Thoracic aorta (tissue), 2 donors: ENCODE measurements around the gene SLC22A2. TPM values are rescaled to one million over a fixed set of nuclear protein-coding genes. Genes with fewer than 3 reads are reported as not detected.

Experiments used
- ATAC-seq: fragments of 150-250 bp; one replicate; pipeline ENCODE4 v1.8.0; 2017; ENCODE audit warnings: low read depth; ENCODE audit not compliant: insufficient number of reproducible peaks, low FRiP score
- DNase-seq: peaks from one replicate; pipeline ENCODE4 v3.0.0-alpha.2; 2020; ENCODE audit warnings: low spot score
- H3K27ac ChIP-seq, 2 donors: fragments of 200-600 bp; sonication (generic); 1 replicate in 1 of 2; 2 replicates in 1 of 2; pipeline ENCODE4 v1.5.1; 2016; ENCODE audit warnings: mild to moderate bottlenecking in 2 of 2, moderate library complexity in 2 of 2
- H3K27me3 ChIP-seq: fragments of 200-600 bp; sonication (generic); replicated peaks from 2 replicates; pipeline ENCODE4 v1.6.0; 2016; ENCODE audit warnings: mild to moderate bottlenecking; ENCODE audit not compliant: insufficient read depth
- H3K36me3 ChIP-seq: fragments of 200-600 bp; sonication (generic); one replicate; pipeline ENCODE4 v1.5.1; 2016
- H3K4me1 ChIP-seq, 2 donors: fragments of 200-600 bp; sonication (generic); 1 replicate in 1 of 2; 2 replicates in 1 of 2; pipeline versions ENCODE4 v1.5.1 to v1.6.0; 2016; ENCODE audit warnings: low read depth in 2 of 2, mild to moderate bottlenecking in 1 of 2; ENCODE audit not compliant: control insufficient read depth in 1 of 2
- H3K4me3 ChIP-seq: fragments of 200-600 bp; sonication (generic); 2 replicates; pipeline ENCODE4 v1.5.1; 2016; ENCODE audit warnings: mild to moderate bottlenecking
- H3K9me3 ChIP-seq: fragments of 200-600 bp; sonication (generic); 2 replicates; pipeline ENCODE4 v1.5.1; 2016
- CTCF ChIP-seq: fragments of 200-600 bp; sonication (generic); IDR thresholded peaks from one replicate; pipeline ENCODE4 v1.5.1; 2019; ENCODE audit warnings: antibody characterized with exemption
- total RNA-seq, 2 donors: library from RNA; depleted of rRNA; stranded (reverse); fragments of >200 nt; gene quantifications; one replicate each; pipeline versions ENCODE4 v1.1.0 to v1.2.3, GENCODE V29; 2016

SLC22A2 gene
- total RNA-seq, 2 donors from 2014 or later, result not detected

GRCh38 chr6:160180706-160181105, 77.9 kb downstream of the SLC22A2 start:
- DNase-seq (no peak), ATAC-seq (no peak)
- no peaks in the 10 kb centered on the region for H3K4me1 ChIP-seq
- no peak overlapping the region for H3K27ac ChIP-seq
- no peaks in the 10 kb centered on the region for H3K36me3 ChIP-seq
- H3K27me3 ChIP-seq, result no peaks in the 10 kb centered on the region
- no peaks in the 10 kb centered on the region for H3K9me3 ChIP-seq
- no peak overlapping the region for H3K4me3 ChIP-seq
- no peak for TF ChIP-seq CTCF

- no peaks in the 10 kb centered on the region for H3K27me3 ChIP-seq
- no peak for TF ChIP-seq CTCF
- no peak overlapping the region for H3K4me3 ChIP-seq
- H3K4me1 ChIP-seq, result no peaks in the 10 kb centered on the region
- DNase-seq (no peak), ATAC-seq (no peak)
- H3K36me3 ChIP-seq, result no peaks in the 10 kb centered on the region
- no peak overlapping the region for H3K27ac ChIP-seq
- H3K9me3 ChIP-seq, result no peaks in the 10 kb centered on the region
Measured at GRCh38 chr6:160178271-160178670, 80.3 kb downstream of the SLC22A2 start.

- H3K36me3 ChIP-seq, result no peaks in the 10 kb centered on the region
- H3K27ac ChIP-seq, result no peak overlapping the region
- H3K27me3 ChIP-seq, result no peaks in the 10 kb centered on the region
- no peak for ATAC-seq
- no peak for DNase-seq
- no peak overlapping the region for H3K4me3 ChIP-seq
- no peak for TF ChIP-seq CTCF
- no peaks in the 10 kb centered on the region for H3K4me1 ChIP-seq
- no peaks in the 10 kb centered on the region for H3K9me3 ChIP-seq
Measured at GRCh38 chr6:160177220-160177619, 81.4 kb downstream of the SLC22A2 start.

- Histone ChIP-seq H3K27me3 (no peaks in the 10 kb centered on the region), H3K27ac (no peak overlapping the region), H3K4me3 (no peak overlapping the region), H3K36me3 (no peaks in the 10 kb centered on the region), H3K4me1 (peaks cover 0 to 5% of the 10 kb centered on the region in 2 donors), H3K9me3 (no peaks in the 10 kb centered on the region)
- ATAC-seq (no peak), DNase-seq (no peak)
- TF ChIP-seq CTCF, result no peak
Measured at GRCh38 chr6:160174681-160175080, 83.9 kb downstream of the SLC22A2 start.

GRCh38 chr6:160173806-160174527, 84.7 kb downstream of the SLC22A2 start:
- DNase-seq, result no peak
- ATAC-seq, result no peak

More at GRCh38 chr6:160173806-160174527, 84.7 kb downstream of the SLC22A2 start:
- H3K4me3 ChIP-seq, result no peak overlapping the region
- no peaks in the 10 kb centered on the region for H3K27me3 ChIP-seq
- no peaks in the 10 kb centered on the region for H3K36me3 ChIP-seq
- no peak overlapping the region for H3K27ac ChIP-seq
- peaks cover 0 to 6% of the 10 kb centered on the region in 2 donors for H3K4me1 ChIP-seq
- no peak for TF ChIP-seq CTCF
- no peaks in the 10 kb centered on the region for H3K9me3 ChIP-seq
